Activated naive CD4-positive, alpha-beta T cell treated with anti-CD3 and anti-CD28 coated beads for 36 hours (primary cell): ENCODE data around the gene CMTR1. TPM values are rescaled to one million over a fixed set of nuclear protein-coding genes. Genes with fewer than 3 reads are reported as not detected.

Experiments
- CTCF ChIA-PET: fragments of 350-600 bp; sonication (Branson Sonifier 250); formaldehyde crosslinking; loops from one replicate; lab custom pipeline; 2021; ENCODE audit warnings: antibody characterized with exemption; lab: Charles Lee
- DNase-seq: peaks from one replicate; pipeline ENCODE4 v3.0.0-alpha.2; 2020
- H3K27ac Mint-ChIP-seq: one replicate; pipeline ENCODE4 v1.8.0; 2021; ENCODE audit warnings: mild to moderate bottlenecking, mixed read lengths
- H3K27me3 Mint-ChIP-seq: one replicate; pipeline ENCODE4 v1.8.0; 2021; ENCODE audit warnings: low read depth, mixed read lengths
- H3K36me3 Mint-ChIP-seq: one replicate; pipeline ENCODE4 v1.8.0; 2021; ENCODE audit warnings: low read depth, mixed read lengths
- H3K4me1 Mint-ChIP-seq: one replicate; pipeline ENCODE4 v1.8.0; 2021; ENCODE audit warnings: low read depth, mixed read lengths
- H3K4me3 Mint-ChIP-seq: one replicate; pipeline ENCODE4 v1.8.0; 2021; ENCODE audit warnings: mild to moderate bottlenecking, moderate library complexity, mixed read lengths
- H3K9me3 Mint-ChIP-seq: one replicate; pipeline ENCODE4 v1.8.0; 2021; ENCODE audit warnings: mixed read lengths
- intact Hi-C: fragments of 100-400 bp; cut with micrococcal nuclease; formaldehyde crosslinking; loops from one replicate; pipeline ENCODE4 v1.15.1; 2023
- total RNA-seq, 2 experiments: library from RNA; stranded (reverse); gene quantifications; one replicate each; pipeline ENCODE4 v1.2.3, GENCODE V29; 2021

The CMTR1 gene
- total RNA-seq, 2 experiments from 2014 or later = 70.9 to 71.3 TPM

GRCh38 chr6:37513155-37513554 lies 80.1 kb downstream of the CMTR1 start:
- H3K36me3 Mint-ChIP-seq = no peaks in the 10 kb centered on the region
- peaks cover 72% of the 10 kb centered on the region for H3K4me1 Mint-ChIP-seq
- CTCF ChIA-PET = interaction anchor here (0.6 to 1.6 kb wide), 3 partner anchors 9 to 160 kb away, joined by 3 to 4 read pairs (median 3); no protein-coding TSS in a partner anchor
- intact Hi-C loops = loop anchor here (10.0 kb wide), 2 partner anchors 302 to 1162 kb away; partner anchors contain the start of gene ZFAND3
- no peak overlapping the region for H3K4me3 Mint-ChIP-seq
- H3K27me3 Mint-ChIP-seq = no peaks in the 10 kb centered on the region
- no peak overlapping the region for H3K27ac Mint-ChIP-seq
- DNase-seq = no peak
- H3K9me3 Mint-ChIP-seq = no peaks in the 10 kb centered on the region

DNA sequence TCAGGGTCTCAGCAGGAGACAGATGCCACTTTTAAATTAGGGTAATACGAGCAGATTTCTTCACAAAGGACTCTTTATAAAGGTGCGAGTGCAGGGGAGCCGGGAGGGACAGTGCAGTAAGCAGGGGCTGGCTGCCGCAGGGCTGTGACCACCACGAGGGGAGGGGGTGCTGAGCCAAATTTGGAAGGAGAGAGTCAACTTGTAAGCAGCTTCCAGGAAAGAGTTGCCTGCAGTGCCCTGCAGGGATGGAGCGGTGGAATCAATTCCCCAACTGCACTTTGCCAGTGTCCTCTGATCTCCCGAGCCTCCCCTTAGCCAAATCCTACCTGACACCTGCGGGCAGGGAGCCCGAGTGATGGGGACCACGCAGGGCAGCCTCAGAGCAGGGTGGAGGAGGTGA lies 80.6 kb downstream of the CMTR1 start:
- no peaks in the 10 kb centered on the region for H3K27me3 Mint-ChIP-seq
- H3K36me3 Mint-ChIP-seq = no peaks in the 10 kb centered on the region
- intact Hi-C loops = loop anchor here (10.0 kb wide), 2 partner anchors 301 to 1161 kb away; partner anchors contain the start of gene ZFAND3
- H3K4me3 Mint-ChIP-seq = no peak overlapping the region
- no peak overlapping the region for H3K27ac Mint-ChIP-seq
- CTCF ChIA-PET = interaction anchor here (0.6 to 1.2 kb wide), 3 partner anchors 10 to 161 kb away, joined by 3 to 5 read pairs (median 3); no protein-coding TSS in a partner anchor
- no peaks in the 10 kb centered on the region for H3K9me3 Mint-ChIP-seq
- H3K4me1 Mint-ChIP-seq = peaks cover 72% of the 10 kb centered on the region
- no peak for DNase-seq

- peak overlapping the region; percentile 38 for H3K4me3 Mint-ChIP-seq
- DNase-seq = peak; percentile 80
- H3K27me3 Mint-ChIP-seq = no peaks in the 10 kb centered on the region
- peaks cover 2% of the 10 kb centered on the region for H3K9me3 Mint-ChIP-seq
- H3K4me1 Mint-ChIP-seq = peaks cover 75% of the 10 kb centered on the region
- H3K36me3 Mint-ChIP-seq = no peaks in the 10 kb centered on the region
- CTCF ChIA-PET = interaction anchor here (0.7 to 1.2 kb wide), 3 partner anchors 12 to 130 kb away, joined by 3 to 8 read pairs (median 5); no protein-coding TSS in a partner anchor
- intact Hi-C loops = loop anchor here (1.0 to 10.0 kb wide), 3 partner anchors 12 to 1160 kb away; partner anchors contain the start of gene ZFAND3
- H3K27ac Mint-ChIP-seq = peak overlapping the region; percentile 97
Observed at GRCh38 chr6:37514321-37514771, 81.3 kb downstream of the CMTR1 start.

- H3K27ac Mint-ChIP-seq = peak overlapping the region; percentile 97
- no peaks in the 10 kb centered on the region for H3K27me3 Mint-ChIP-seq
- H3K4me1 Mint-ChIP-seq = peaks cover 78% of the 10 kb centered on the region
- DNase-seq = no peak
- no peaks in the 10 kb centered on the region for H3K36me3 Mint-ChIP-seq
- H3K9me3 Mint-ChIP-seq = peaks cover 2% of the 10 kb centered on the region
- CTCF ChIA-PET = interaction anchor here (0.7 to 2.5 kb wide), 5 partner anchors 9 to 131 kb away, joined by 3 to 9 read pairs (median 5); no protein-coding TSS in a partner anchor
- H3K4me3 Mint-ChIP-seq = peak overlapping the region; percentile 38
- intact Hi-C loops = loop anchor here (1.0 to 10.0 kb wide), 4 partner anchors 13 to 1160 kb away; partner anchors contain the start of genes TBC1D22B, TMEM217 and ZFAND3
Observed at GRCh38 chr6:37514837-37515236, 81.8 kb downstream of the CMTR1 start.

DNA sequence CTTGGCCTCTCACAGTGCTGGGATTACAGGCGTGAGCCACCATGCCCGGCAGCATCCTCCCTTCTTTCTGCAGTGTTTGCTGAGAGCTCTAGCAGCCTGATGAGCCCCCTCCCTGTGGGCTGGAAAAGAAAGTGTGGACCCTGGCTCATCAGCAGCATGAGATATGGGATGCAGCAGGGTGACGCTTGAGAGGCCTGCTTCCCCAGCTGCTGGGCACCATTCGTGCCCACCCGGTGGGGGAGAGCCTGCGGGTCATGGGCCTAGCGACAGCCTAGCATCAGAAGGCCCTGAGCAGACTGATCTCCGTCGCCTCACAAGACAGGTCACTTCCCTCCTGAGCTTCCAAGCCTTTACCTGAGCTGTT lies 82.7 kb downstream of the CMTR1 start:
- Mint-ChIP-seq H3K4me1 (peaks cover 81% of the 10 kb centered on the region), H3K4me3 (peak overlapping the region; percentile 72), H3K9me3 (peaks cover 2% of the 10 kb centered on the region), H3K36me3 (no peaks in the 10 kb centered on the region), H3K27me3 (no peaks in the 10 kb centered on the region), H3K27ac (peak overlapping the region; percentile 97)
- DNase-seq = no peak
- intact Hi-C loops = loop anchor here (1.0 to 10.0 kb wide), 7 partner anchors 20 to 1159 kb away; partner anchors contain the start of genes TBC1D22B, TMEM217 and ZFAND3
- CTCF ChIA-PET = interaction anchor here (0.7 to 3.7 kb wide), 8 partner anchors 10 to 54 kb away, joined by 3 to 18 read pairs (median 6); partner anchors contain the start of gene CCDC167

DNA sequence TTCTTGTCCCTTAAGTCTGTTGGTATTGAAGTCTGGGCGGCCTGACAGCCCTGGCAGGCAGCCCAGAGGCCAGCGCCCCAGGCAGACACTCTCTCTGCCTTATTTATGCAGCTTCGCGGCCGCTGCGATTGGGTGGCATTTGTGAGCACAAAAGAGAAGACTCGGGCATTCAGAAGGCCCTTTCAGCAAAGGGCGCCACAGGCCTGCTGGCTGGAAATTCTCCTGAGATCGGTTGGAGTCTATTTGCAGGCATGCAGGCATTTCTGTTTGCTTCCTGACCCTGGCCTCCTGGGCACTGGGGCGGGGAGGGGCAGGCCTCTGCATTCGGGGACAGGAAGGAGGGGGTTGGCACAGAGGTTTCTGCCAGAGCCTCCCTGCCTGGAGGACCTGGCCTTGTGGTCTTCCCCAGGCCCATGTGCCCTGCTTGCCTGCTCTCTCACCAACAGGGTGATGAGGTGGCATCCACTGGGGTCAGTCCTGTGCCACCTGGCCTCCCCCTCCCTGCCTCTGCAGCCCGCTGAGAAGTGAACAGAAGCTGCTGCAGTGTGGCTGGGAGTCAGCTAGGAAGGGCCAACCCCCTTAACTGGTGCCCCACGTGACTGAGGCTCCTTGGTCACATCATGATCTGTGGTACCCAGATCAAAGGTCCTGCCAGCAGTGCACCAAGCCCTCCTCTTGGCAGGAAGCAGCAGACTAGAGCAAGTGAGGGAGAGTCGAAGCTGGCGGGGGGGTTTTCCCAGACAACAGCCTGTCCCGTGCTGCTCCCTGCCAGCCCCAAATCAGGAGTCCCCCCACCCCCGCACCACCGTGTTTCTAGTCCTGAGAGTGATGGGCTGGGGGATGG lies 83.3 kb downstream of the CMTR1 start:
- Mint-ChIP-seq H3K9me3 (peaks cover 2% of the 10 kb centered on the region), H3K4me1 (peaks cover 82% of the 10 kb centered on the region), H3K27ac (peak overlapping the region; percentile 97), H3K4me3 (peak overlapping the region; percentile 72), H3K36me3 (no peaks in the 10 kb centered on the region), H3K27me3 (no peaks in the 10 kb centered on the region)
- CTCF ChIA-PET = interaction anchor here (0.6 to 3.7 kb wide), 16 partner anchors 8 to 310 kb away, joined by 3 to 18 read pairs (median 4); partner anchors contain the start of gene CCDC167
- peak; percentile 98 for DNase-seq
- intact Hi-C loops = loop anchor here (1.0 to 10.0 kb wide), 7 partner anchors 21 to 1159 kb away; partner anchors contain the start of genes TBC1D22B, TMEM217 and ZFAND3

DNA sequence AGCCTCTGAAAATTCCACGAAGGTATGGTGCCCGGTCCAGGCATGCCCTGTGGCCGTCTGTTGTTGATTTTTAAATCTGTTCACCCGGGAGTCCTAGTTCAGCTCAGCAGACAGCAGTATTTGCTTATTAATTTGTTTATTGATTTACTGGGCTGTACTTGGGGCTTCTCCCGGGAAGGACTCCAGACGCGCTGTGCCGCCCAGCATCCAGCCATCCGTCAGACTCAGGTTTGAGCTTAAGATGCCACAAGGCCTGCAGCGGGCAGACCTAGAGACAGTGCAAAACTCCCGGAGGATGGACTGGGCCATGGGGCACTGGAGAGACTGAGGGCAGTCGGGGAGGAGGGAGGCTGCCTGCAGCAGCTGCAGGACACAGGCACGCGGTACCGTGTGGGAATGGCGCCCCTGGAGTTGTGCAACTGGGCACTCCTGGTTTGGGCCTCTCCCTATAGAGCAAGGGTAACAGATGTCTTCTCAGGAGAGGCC lies 83.9 kb downstream of the CMTR1 start:
- intact Hi-C loops = loop anchor here (1.0 to 10.0 kb wide), 11 partner anchors 9 to 1158 kb away; partner anchors contain the start of genes CMTR1, TBC1D22B, TMEM217 and ZFAND3
- Mint-ChIP-seq H3K4me3 (peak overlapping the region; percentile 72), H3K9me3 (peaks cover 2% of the 10 kb centered on the region), H3K4me1 (peaks cover 85% of the 10 kb centered on the region), H3K27ac (peak overlapping the region; percentile 97), H3K36me3 (no peaks in the 10 kb centered on the region), H3K27me3 (no peaks in the 10 kb centered on the region)
- no peak for DNase-seq
- CTCF ChIA-PET = interaction anchor here (0.6 to 3.7 kb wide), 15 partner anchors 8 to 310 kb away, joined by 3 to 18 read pairs (median 5); partner anchors contain the start of gene CCDC167

GRCh38 chr6:37517411-37517812 lies 84.4 kb downstream of the CMTR1 start:
- Mint-ChIP-seq H3K36me3 (no peaks in the 10 kb centered on the region), H3K4me1 (peaks cover 90% of the 10 kb centered on the region), H3K27me3 (no peaks in the 10 kb centered on the region), H3K9me3 (peaks cover 2% of the 10 kb centered on the region), H3K27ac (peak overlapping the region; percentile 97), H3K4me3 (peak overlapping the region; percentile 72)
- intact Hi-C loops = loop anchor here (1.0 to 10.0 kb wide), 8 partner anchors 9 to 1157 kb away; partner anchors contain the start of genes CMTR1, TBC1D22B, TMEM217 and ZFAND3
- peak; percentile 92 for DNase-seq
- CTCF ChIA-PET = interaction anchor here (1.0 to 3.7 kb wide), 12 partner anchors 9 to 83 kb away, joined by 3 to 18 read pairs (median 7); partner anchors contain the start of gene CCDC167

DNA sequence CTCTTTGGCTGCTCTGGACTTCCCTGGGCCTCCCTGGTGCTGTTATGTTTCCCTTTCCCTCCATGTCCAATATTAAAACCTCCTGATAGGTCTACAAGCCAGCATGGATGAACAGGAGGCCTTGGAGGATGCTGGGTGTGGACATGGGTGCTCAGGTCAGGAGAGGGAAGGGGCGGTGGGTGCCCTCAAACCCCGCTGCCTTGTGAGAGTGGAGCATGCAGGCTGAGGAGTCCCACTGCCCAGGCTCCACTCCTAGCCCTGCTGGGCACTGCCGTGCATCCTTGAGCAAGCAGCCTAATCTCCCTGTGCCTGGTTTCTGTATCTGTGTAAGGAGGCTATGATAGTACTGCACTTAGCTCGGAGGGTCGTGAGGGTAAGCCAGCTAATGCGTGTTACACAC lies 85.1 kb downstream of the CMTR1 start:
- Mint-ChIP-seq H3K4me1 (peaks cover 87% of the 10 kb centered on the region), H3K27ac (peak overlapping the region; percentile 97), H3K4me3 (peak overlapping the region; percentile 72), H3K9me3 (peaks cover 2% of the 10 kb centered on the region), H3K36me3 (no peaks in the 10 kb centered on the region), H3K27me3 (no peaks in the 10 kb centered on the region)
- DNase-seq = no peak
- intact Hi-C loops = loop anchor here (5.0 to 10.0 kb wide), 3 partner anchors 261 to 1157 kb away; partner anchors contain the start of genes TBC1D22B, TMEM217 and ZFAND3
- CTCF ChIA-PET = interaction anchor here (0.7 to 3.7 kb wide), 7 partner anchors 9 to 70 kb away, joined by 3 to 18 read pairs (median 7); partner anchors contain the start of gene CCDC167

GRCh38 chr6:37519461-37519860 lies 86.4 kb downstream of the CMTR1 start:
- intact Hi-C loops = loop anchor here (5.0 to 10.0 kb wide), 3 partner anchors 262 to 1155 kb away; partner anchors contain the start of genes TBC1D22B, TMEM217 and ZFAND3
- H3K4me3 Mint-ChIP-seq = no peak overlapping the region
- no peak for DNase-seq
- CTCF ChIA-PET = interaction anchor here (0.6 to 3.7 kb wide), 2 partner anchors 12 to 18 kb away, joined by 3 to 18 read pairs; partner anchors contain the start of gene CCDC167
- no peaks in the 10 kb centered on the region for H3K27me3 Mint-ChIP-seq
- H3K9me3 Mint-ChIP-seq = peaks cover 2% of the 10 kb centered on the region
- H3K36me3 Mint-ChIP-seq = no peaks in the 10 kb centered on the region
- no peak overlapping the region for H3K27ac Mint-ChIP-seq
- H3K4me1 Mint-ChIP-seq = peaks cover 73% of the 10 kb centered on the region

- H3K4me1 Mint-ChIP-seq = peaks cover 68% of the 10 kb centered on the region
- no peak overlapping the region for H3K4me3 Mint-ChIP-seq
- no peaks in the 10 kb centered on the region for H3K27me3 Mint-ChIP-seq
- no peaks in the 10 kb centered on the region for H3K36me3 Mint-ChIP-seq
- intact Hi-C loops = no loop called here
- no peak overlapping the region for H3K27ac Mint-ChIP-seq
- CTCF ChIA-PET = interaction anchor here (0.6 kb wide), 1 partner anchor 156 kb away, joined by 4 read pairs; no protein-coding TSS in a partner anchor
- peaks cover 2% of the 10 kb centered on the region for H3K9me3 Mint-ChIP-seq
- no peak for DNase-seq
Observed at GRCh38 chr6:37520926-37521325, 87.9 kb downstream of the CMTR1 start.
